ENCODE data around the gene UROC1.

Gene UROC1

GRCh38 chr3:126456211-126456610 is 61.4 kb downstream of the UROC1 start:
- CTCF ChIA-PET: interaction anchor here (0.6 kb wide), 1 partner anchor 653 kb away, joined by 5 read pairs; no protein-coding TSS in a partner anchor
- no peak for DNase-seq (ENCODE audit: low spot score)
- POLR2A ChIA-PET (ENCODE audit: low non-redundant PET): interaction anchor here (0.6 kb wide), 1 partner anchor 16 kb away, joined by 4 read pairs; no protein-coding TSS in a partner anchor
- TF ChIP-seq, protein P1, sequence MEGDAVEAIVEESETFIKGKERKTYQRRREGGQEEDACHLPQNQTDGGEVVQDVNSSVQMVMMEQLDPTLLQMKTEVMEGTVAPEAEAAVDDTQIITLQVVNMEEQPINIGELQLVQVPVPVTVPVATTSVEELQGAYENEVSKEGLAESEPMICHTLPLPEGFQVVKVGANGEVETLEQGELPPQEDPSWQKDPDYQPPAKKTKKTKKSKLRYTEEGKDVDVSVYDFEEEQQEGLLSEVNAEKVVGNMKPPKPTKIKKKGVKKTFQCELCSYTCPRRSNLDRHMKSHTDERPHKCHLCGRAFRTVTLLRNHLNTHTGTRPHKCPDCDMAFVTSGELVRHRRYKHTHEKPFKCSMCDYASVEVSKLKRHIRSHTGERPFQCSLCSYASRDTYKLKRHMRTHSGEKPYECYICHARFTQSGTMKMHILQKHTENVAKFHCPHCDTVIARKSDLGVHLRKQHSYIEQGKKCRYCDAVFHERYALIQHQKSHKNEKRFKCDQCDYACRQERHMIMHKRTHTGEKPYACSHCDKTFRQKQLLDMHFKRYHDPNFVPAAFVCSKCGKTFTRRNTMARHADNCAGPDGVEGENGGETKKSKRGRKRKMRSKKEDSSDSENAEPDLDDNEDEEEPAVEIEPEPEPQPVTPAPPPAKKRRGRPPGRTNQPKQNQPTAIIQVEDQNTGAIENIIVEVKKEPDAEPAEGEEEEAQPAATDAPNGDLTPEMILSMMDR (conservative IDR thresholded peaks at IDR 0.05; ENCODE audit: low read depth): no peak
- H3K27ac ChIP-seq: 0 out of 2 replicates have a peak overlapping the region, but pooled peaks have one; percentile 8

- POLR2A ChIA-PET (ENCODE audit: low non-redundant PET): no interaction called here
- no peak for DNase-seq (ENCODE audit: low spot score)
- TF ChIP-seq, protein P1 (conservative IDR thresholded peaks at IDR 0.05; ENCODE audit: low read depth): no peak
- CTCF ChIA-PET: no interaction called here
- no peak overlapping the region for H3K27ac ChIP-seq
Measured at GRCh38 chr3:126454437-126455198, 63.0 kb downstream of the UROC1 start.

- TF ChIP-seq, protein P1 (conservative IDR thresholded peaks at IDR 0.05; ENCODE audit: low read depth): no peak
- DNase-seq (ENCODE audit: low spot score): no peak
- ChIA-PET POLR2A (ENCODE audit: low non-redundant PET) (no interaction called here), CTCF (no interaction called here)
- H3K27ac ChIP-seq: no peak overlapping the region
Measured at GRCh38 chr3:126454025-126454424, 63.5 kb downstream of the UROC1 start.

DNA sequence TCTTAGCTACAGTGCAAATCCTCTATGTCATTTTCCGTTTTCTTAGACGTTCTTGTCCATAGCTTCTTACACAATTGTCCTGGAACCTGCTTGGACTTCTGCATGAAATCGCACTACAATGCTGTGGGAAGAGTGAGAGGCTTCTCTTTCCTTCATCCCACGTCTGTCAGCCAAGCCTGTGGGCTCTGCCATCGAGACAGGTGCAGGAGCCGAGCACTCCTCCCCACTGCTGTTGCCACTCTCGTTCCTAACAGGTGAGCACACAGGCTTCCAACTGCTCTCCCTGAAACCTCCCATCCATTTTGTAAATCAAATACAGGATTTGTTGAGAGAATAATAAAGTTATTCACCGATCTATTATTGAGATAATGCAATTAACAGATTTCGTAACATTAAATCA is 65.4 kb downstream of the UROC1 start:
- H3K27ac ChIP-seq: no peak overlapping the region
- CTCF ChIA-PET: no interaction called here
- POLR2A ChIA-PET (ENCODE audit: low non-redundant PET): interaction anchor here (0.6 kb wide), 1 partner anchor 458 kb away, joined by 3 read pairs; no protein-coding TSS in a partner anchor
- DNase-seq (ENCODE audit: low spot score): no peak
- TF ChIP-seq, protein P1 (conservative IDR thresholded peaks at IDR 0.05; ENCODE audit: low read depth): no peak

GRCh38 chr3:126451511-126451910 is 66.1 kb downstream of the UROC1 start:
- DNase-seq (ENCODE audit: low spot score): no peak
- H3K27ac ChIP-seq: no peak overlapping the region
- POLR2A ChIA-PET (ENCODE audit: low non-redundant PET): interaction anchor here (0.6 kb wide), 1 partner anchor 457 kb away, joined by 3 read pairs; no protein-coding TSS in a partner anchor
- CTCF ChIA-PET: no interaction called here
- TF ChIP-seq, protein P1 (conservative IDR thresholded peaks at IDR 0.05; ENCODE audit: low read depth): no peak

- no peak for DNase-seq (ENCODE audit: low spot score)
- POLR2A ChIA-PET (ENCODE audit: low non-redundant PET): no interaction called here
- no peak overlapping the region for H3K27ac ChIP-seq
- CTCF ChIA-PET: no interaction called here
- TF ChIP-seq, protein P1 (conservative IDR thresholded peaks at IDR 0.05; ENCODE audit: low read depth): no peak
Measured at GRCh38 chr3:126450744-126451143, 66.8 kb downstream of the UROC1 start.
